CD4-positive, alpha-beta T cell treated with Interleukin-21 for 1 hour (primary cell): ENCODE results near the gene SETD3.

Source experiments
- DNase-seq: peaks from one replicate; pipeline ENCODE4 v3.0.0-alpha.2; 2020

Gene SETD3

GRCh38 chr14:99516156-99516870 lies 35.7 kb upstream of the SETD3 start:
- DNase-seq = no peak

GRCh38 chr14:99515301-99516155 lies 34.9 kb upstream of the SETD3 start:
- DNase-seq = no peak

GRCh38 chr14:99514552-99515300 lies 34.1 kb upstream of the SETD3 start:
- DNase-seq = no peak

GRCh38 chr14:99513946-99514551 lies 33.4 kb upstream of the SETD3 start:
- DNase-seq = no peak

GRCh38 chr14:99513183-99513694 lies 32.6 kb upstream of the SETD3 start:
- DNase-seq = no peak

- DNase-seq = no peak
Measured at GRCh38 chr14:99512571-99513182, 32.0 kb upstream of the SETD3 start.

- no peak for DNase-seq
Measured at GRCh38 chr14:99512110-99512449, 31.4 kb upstream of the SETD3 start.

GRCh38 chr14:99511421-99512109 lies 30.9 kb upstream of the SETD3 start:
- no peak for DNase-seq

- DNase-seq = no peak
Measured at GRCh38 chr14:99510556-99511139, 30.0 kb upstream of the SETD3 start.

GRCh38 chr14:99509871-99510555 lies 29.4 kb upstream of the SETD3 start:
- DNase-seq = no peak

GRCh38 chr14:99508896-99509629 lies 28.4 kb upstream of the SETD3 start:
- DNase-seq = no peak

- DNase-seq = no peak
Measured at GRCh38 chr14:99507860-99508640, 27.4 kb upstream of the SETD3 start.

- DNase-seq = no peak
Measured at GRCh38 chr14:99506276-99506675, 25.6 kb upstream of the SETD3 start.

- no peak for DNase-seq
Measured at GRCh38 chr14:99505089-99505488, 24.4 kb upstream of the SETD3 start.

- no peak for DNase-seq
Measured at GRCh38 chr14:99503848-99504453, 23.3 kb upstream of the SETD3 start.

- DNase-seq = no peak
Measured at GRCh38 chr14:99502989-99503421, 22.3 kb upstream of the SETD3 start.

- no peak for DNase-seq
Measured at GRCh38 chr14:99497894-99498293, 17.2 kb upstream of the SETD3 start.

GRCh38 chr14:99497341-99497740 lies 16.7 kb upstream of the SETD3 start:
- DNase-seq = no peak

- DNase-seq = no peak
Measured at GRCh38 chr14:99484106-99484505, 3.4 kb upstream of the SETD3 start.
